HL-60/S4 (cell line): ENCODE results near the gene KMT2E.
"Not testable (repeated sequence)": the region's sequence is repeated elsewhere in the genome, so short reads cannot be mapped to it uniquely, and the experiment has no call there.

Source experiments
- in situ Hi-C: fragments of 300-500 bp; cut with MboI; formaldehyde crosslinking; loops from 2 replicates; pipeline ENCODE4 v1.14.3; 2022; ENCODE audit warnings: low sequenced_read_pairs

The KMT2E gene

DNA sequence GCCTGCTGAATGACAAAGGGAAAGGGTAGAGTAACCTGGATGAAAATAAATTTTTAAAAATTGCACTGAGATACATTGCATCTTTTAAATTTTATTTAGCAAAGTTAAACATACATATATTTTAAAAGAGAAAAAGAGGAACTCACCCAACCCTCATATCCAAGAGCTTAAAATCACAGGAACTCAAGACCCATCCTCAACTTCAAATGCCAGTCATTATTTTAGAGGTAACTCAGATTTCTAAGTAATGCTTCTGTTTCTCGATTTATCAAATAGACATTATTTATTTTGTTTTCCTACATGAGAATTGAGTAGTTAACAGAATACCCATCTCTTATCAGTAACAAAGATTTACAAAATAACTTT is 32.4 kb upstream of the KMT2E start:
- in situ Hi-C loops, result no loop called here

DNA sequence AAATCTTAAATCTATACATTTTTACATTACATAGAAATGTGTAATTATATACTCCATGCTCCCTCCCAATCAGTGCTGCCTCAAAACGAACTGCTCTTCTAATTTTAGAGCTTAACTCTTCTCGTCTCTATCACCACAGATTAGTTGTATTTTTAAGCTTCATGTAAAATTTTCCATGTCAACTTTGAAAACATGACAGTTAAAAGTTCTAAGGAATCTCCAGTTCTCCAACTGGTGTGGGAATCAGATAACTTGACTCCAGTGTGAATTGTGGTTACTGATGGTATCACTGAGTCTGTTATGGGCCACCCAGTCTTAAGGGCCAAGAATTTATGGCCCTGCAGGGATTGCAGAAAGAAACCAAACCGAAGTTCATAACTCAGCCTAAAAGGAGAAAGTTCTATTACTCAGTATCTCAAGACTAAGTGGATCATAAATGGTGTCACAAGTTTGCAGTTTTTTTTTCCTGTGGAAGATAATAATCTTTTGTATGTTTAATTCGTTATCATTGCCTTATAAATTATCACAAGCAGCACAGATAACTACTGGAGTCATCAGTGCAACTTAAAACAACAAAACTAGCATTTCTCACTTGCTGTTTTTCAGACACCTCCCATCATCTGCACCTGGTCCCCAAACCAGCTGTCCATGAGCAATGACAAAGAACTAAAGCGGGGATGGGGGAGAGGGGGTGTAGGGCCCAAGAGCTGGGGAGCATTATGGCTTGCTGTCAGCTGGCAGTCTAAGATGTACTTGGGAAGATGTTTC is 31.5 kb upstream of the KMT2E start:
- in situ Hi-C loops, result no loop called here

DNA sequence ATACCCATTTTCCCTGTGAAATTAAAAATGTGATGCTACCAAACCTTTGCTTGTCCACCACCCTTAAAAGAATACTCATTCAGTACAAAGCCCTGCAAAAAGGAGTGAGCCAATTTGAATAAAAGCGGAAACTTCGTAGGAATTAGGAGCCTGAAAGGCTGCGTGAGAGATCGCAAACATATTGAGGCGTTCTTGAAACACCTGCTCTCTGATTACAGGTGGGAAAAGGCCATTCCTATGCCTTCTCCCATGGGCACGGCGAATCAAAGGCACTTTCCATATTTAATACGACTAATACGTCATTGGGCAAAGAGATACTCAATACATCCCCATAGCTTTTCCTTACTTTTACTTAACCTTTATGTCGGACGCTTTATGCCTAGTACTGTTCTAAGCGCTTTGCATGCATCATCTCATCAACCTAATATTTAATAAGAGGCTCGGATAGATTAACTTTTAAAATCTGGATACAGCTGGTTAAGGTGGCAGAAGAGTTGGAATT is 30.9 kb upstream of the KMT2E start:
- in situ Hi-C loops, result no loop called here

DNA sequence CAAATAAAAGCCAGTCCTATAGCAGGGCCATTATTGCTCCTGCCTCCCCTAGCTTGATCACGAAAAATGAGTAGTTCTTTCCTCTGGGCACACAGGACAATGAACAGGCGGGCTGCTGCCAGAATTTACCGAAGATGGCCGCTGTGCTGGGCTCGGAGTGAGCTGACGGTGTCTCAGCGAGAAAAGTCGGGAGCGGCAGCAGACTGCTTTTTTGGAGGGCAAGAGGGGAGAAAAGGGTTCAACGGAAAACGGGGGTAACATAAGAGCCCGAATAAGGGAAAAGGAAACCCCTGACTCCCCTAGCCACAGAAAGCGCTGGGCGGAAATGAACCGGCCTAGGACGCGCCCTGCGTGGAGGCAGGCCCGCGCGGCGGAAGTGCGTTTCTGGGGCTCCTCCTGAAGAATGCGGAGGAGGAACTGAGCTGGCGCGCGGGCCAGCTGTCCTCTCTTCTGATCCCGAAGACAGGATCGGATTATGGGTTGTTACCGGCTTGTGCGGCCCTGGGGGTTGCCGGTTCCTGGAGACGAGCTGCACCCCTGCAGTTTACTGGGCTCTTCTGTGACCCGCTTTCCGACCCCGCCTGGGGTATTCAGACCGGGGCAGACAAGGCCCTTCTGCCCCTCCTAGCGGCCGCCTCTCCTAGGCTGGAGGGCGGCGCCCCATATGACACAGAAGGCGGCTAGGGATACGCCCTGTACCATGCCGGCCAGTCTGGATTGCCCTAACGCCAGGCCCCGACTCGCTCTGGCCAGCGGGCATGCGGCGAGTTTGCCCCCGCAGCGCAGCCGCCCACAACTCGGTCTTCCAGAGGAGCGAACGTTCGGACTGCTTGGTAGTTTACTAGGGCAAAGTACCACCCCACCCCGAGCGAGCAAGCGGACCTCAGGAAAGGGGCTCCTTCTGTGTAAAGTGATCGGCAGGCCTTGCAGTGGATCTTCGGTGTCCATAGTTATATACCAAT is 30.1 kb upstream of the KMT2E start:
- in situ Hi-C loops, result no loop called here

DNA sequence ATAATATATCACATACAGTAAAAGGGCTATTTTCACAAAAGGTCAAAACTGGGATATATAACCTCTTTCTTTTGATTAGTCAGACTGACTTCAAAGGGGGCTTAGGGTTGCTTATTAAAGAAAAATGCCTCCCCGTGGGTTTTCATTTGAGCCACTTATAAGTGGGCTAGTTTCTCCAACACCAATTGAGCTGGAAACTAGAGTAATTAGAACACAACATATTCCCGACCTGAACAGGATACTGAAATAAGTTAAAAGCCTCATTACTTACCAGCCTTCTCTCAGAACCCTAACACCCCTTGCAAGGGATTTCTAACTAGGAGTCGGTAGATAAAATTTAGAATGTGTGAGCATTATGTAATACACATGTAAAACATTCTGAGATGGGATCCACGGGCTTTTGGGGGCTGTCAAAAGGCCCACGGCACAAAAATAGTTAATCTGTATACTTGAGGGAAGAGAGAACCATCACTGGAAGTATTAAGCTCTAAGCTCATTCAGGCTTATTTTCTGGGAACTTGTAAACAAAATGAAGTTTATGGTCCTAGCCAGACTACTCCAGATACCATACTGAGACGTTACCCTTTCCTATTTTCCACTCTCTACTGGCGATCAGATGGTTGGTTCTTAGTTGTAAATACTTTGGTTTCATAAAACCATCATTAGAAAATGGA is 29.3 kb upstream of the KMT2E start:
- in situ Hi-C loops, result no loop called here

DNA sequence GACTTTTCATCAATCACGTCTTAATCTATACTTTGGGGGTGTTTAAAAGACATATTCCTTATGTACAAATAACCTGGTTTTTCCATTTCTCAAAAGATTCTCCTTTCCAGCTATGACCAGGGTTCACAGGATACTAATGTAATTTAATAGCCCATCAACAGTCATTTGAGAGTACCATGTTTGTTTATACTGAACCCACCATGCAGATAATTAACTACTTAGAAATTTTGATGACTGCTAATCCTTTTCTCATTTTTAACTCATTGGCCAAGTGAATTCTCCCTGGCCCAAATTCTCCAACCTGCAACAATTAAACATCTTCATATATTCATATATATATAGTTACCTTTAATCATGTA is 28.8 kb upstream of the KMT2E start:
- in situ Hi-C loops, result no loop called here

DNA sequence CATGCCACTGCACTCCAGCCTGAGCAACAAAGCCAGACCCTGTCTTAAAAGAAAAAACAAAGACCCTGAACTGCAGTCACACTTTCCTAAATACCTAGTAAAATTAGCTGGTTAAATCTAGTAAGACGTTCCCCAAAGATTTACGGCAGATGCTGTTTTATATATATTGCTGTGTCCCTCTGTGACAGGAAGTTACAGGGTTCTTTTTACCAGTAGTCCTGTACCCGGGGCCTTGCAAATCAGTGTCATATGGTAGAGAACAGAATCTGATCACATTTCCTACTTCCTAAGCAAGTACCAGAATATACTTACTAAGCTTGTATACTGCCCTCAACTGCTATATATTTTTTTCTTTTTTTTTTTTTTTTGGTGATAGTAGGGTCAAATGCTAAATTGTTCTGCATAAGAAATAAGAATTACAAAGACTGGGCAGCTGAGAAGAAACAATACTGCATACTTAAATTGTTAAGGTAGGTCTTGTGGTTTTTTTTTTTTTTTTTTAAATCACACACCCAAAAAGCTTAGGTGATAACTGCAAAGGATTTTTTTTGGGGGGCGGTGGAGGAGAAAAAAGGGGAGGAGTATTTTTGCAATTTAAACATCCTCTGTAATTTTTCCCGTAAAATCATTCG is 27.3 kb upstream of the KMT2E start:
- in situ Hi-C loops, result no loop called here

DNA sequence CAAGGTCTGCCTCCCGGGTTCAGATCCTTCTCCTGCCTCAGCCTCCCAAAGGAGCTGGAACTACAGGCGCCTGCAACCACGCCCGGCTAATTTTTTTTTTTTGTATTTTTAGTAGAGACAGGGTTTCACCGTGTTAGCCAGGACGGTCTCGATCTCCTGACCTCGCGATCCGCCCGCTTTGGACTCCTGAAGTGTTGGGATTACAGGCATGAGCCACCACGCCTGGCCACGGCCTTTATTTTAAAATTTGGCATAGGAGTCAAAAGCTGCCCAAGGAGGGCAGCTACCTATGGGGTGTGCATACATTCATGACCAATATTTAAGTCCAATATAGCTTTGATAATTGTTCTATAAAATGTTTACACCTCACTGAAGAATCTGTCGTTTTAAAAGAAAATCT is 26.6 kb upstream of the KMT2E start:
- in situ Hi-C loops, result not testable (repeated sequence)

DNA sequence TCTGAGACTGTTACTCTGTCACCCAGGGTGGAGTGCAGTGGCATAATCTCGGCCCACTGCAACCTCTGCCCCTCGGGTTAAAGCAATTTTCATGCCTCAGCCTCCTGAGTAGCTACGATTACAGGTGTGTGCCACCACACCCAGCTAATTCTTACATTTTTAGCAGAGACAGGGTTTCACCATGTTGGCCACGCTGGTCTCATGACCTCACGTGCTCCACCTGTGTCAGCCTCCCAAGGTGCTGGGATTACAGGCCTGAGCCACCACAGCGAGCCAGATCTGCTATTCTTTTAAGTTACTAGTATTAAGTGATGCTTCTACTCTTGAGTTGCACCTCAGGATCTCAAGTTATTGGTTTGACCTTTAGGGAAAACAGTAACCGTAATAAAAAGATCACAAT is 23.0 kb upstream of the KMT2E start:
- in situ Hi-C loops, result no loop called here

DNA sequence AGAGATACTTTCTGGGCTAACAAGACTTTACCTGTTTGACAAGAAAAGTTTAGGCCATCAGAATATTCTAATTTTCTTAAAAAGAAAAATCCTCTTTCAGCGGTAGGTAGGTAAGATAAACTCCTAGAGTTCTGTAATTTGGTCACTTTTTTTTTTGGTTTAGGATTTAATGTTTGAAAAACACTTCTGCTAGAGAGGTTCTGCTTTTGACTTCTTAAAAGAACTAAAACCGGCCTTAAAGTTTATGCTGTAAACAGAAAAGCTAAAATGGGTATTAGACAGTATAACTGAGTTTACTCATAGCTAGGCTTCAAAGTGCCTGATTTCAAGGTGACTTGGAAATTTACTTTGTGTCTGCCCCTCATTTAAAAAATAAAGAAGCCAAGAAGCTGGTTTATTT is 21.7 kb upstream of the KMT2E start:
- in situ Hi-C loops, result no loop called here

DNA sequence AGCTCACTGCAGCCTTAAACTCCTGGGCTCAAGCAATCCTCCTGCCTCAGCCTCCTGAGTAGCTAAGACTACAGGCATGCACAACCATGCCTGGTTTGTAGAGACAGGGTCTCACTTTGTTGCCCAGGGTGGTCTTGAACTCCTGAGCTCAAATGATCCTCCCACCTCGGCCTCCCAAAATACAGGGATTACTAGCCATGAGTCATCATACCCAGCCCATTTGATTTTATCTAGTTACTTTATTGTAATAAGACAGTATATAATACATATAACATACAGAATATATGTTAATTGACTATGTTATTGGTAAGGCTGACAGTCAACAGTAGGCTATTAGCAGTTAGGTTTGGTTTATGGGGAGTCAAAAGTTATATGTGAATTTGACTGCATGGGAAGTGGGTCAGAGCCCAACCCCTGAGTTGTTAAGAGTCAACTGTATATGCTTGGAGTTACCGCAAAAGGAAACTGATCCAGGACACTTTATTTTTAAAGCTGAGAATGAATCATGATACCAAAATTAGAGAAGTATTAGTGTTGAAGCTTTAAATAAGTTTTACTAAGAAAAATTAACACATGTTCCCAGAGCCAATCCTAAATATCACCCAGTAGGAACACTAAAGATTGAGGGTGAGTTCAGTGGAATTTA is 20.7 kb upstream of the KMT2E start:
- in situ Hi-C loops, result no loop called here

DNA sequence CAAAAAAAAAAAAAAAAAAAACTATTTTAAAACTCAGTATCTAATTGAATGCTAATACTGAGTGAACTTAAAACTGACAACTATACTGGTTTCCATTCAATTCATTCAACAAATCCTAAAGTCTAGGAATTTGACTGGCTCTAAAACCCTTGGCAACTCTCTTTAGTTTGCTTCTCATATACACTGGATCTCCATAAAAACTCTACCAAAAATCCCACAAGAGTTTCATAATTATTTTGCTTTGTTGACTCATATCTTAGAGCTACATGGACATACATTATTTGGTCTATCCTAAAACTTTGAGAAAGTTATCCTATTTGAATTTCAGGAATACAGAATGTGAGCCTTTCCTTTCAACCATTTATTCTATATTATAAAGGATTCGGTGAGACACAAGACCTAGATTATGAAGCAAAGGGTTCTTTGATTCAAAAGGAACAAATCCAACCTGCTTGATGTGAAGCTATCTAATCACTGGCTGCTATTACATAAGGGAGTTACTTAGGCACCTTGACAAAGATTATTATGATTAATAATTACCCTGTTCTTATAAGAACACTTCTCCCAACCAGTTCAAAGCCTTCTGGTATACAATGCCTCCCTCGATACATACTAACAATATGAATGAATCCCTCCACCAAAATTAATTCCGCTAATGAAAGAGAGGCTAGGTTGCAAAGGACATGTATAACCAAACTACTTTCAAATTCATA is 15.8 kb upstream of the KMT2E start:
- in situ Hi-C loops, result no loop called here

DNA sequence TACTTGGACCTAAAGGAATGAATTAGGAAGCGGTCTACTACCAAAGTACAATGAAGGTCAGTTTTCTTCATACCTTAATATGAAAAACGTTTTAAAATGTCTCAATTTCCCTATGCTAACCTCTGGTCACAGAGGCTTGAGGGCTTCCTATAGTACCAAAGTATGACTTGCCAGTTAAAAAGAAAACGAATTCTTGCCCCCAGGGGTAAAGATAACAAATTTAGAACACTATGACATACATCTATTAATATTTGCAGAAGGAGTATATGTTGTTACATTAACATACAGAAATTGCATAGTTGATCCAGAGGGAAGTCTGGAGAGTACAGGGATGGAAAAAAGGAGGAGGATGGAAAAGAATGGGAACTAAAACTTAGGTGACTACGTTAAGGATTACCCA is 13.8 kb upstream of the KMT2E start:
- in situ Hi-C loops, result no loop called here

DNA sequence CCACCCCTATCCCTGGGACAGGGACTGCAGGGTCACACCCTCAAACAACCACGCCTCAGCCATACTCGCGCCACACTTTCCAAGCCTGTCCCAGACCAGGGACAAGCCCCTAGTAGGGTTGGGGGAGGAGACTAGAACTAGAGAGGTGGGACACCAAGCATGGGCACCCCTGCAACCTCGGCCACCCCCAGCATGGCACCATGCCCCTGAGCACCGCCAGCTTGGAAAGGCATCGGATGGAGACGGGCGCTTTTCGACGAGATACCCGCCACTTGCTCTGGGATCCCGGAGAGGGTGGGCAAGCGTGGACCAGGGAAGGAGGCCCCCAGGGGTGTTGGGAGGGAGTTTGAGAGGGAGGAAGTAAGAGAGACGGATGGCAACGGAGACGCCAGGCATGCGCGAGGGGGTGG is 13.1 kb upstream of the KMT2E start:
- in situ Hi-C loops, result no loop called here

DNA sequence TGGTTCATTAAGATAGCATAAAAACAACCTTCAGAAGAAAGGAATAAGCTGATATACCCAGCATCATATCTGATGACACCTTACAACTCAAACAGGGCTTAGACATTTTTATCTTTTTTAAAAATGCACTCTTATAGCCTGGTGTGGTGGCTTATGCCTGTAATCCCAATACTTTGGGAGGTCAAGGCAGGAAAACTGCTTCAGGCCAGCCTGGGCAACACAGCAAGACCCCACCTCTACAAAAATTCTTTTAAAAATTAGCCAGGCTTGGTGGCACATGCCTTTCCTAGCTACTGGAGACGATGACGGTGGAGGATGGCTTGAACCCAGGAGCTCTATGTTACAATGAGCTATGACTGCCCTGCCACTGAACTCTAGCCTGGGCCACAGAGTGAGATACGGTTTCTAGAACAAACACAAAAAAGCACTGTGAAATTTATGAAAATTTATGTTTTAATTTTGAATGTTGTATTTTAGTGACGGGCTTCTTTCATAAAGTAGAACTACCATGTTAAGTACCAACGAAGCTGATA is 12.3 kb upstream of the KMT2E start:
- in situ Hi-C loops, result no loop called here

DNA sequence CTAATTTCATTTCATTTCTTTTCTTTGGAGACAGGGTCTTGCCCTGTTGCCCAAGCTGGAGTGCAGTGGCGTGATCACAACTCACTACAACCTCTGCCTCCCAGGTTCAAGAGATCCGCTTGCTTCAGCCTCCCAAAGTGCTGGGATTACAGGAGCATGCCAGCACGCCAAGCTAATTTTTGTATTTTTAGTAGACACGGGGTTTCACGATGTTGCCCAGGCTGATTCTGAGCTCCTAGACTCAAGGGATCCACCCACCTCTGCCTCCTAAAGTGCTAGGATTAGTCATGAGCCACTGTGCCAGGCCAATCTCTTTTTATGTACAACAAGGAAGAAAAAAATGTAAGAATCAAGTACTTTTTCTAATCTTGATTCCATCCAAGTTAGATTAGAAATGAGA is 10.7 kb upstream of the KMT2E start:
- in situ Hi-C loops, result no loop called here

DNA sequence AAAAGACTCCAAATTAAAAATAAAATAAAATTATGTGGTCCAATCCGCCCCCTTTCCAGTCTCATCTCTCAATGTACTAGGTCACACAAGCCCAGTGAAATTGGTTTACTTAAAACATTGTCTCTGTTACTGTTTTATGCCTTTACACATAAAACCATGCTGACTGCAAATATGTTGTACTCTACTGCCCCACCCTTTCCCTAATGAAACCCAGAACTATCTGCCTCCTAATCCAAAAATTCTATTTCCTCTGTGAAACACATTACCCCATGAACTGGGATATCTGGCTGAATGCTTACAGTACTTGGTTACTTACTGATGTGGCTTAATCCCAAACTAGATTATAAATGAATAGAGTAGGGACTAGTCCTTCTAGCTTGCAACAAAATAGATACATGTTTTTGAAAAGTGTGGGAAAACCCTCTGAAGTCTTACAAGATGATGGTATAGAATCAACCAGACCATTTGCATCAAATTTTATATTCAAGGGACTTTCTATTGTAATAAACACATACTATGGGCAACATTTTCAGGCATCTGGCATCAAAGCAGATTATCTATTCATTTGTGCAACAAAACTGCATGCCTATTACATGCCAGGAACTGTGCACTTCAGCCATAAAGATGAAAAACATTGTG is 10.0 kb upstream of the KMT2E start:
- in situ Hi-C loops, result no loop called here

DNA sequence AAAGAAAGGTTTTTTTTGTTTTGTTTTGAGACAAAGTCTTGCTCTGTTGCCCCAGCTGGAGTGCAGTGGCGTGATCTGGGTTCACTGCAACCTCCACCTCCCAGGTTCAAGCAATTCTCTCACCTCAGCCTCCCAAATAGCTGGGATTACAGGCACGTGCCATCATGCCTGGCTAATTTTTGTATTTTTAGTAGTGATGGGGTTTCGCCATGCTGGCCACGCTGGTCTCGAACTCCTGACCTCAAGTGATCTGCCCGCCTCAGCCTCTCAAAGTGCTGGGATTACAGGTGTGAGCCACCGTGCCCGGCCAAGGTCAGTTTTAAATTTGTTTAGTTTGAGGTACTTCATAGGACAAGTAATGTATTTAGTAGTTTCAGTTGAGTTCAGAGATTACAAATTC is 9.0 kb upstream of the KMT2E start:
- in situ Hi-C loops, result not testable (repeated sequence)

DNA sequence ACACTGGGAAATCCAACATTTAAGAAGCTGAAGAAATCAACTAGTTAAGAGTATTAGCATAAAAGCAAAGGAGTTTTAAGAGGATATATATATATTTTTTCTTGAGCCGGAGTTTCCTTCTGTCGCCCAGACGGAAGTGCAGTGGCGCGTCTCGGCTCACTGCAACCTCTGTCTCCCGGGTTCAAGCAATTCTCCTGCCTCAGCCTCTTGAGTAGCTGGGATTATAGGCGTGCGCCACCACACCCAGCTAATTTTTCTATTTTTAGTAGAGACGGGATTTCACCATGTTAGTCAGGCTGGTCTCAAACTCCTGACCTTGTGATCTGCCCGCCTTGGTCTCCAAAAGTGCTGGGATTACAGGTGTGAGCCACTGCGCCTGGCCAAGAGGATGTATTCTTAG is 8.5 kb upstream of the KMT2E start:
- in situ Hi-C loops, result not testable (repeated sequence)
